ENCODE results near the gene AFG1L. TPM values are rescaled to one million over a fixed set of nuclear protein-coding genes. Genes with fewer than 3 reads are reported as not detected.

AFG1L gene
- total RNA-seq, result 3.3 and 5.5 TPM in 2 replicates

GRCh38 chr6:108294727-108295625 lies at the start of gene AFG1L:
TSS of gene AFG1L (plus strand) at chr6:108295054. CDS start at chr6:108295080, 26 bp downstream.

GRCh38 chr6:108260809-108261569 lies 33.9 kb upstream of the AFG1L start, which contains the start of gene SNX3:
TSS of gene SNX3 (minus strand) at chr6:108261040. CDS start at chr6:108260921, 119 bp downstream.

GRCh38 chr6:108560463-108561308 lies 265.8 kb downstream of the AFG1L start, which contains the start of gene FOXO3:
TSS of gene FOXO3 (plus strand) at chr6:108560917. CDS start at chr6:108561209, 292 bp downstream.

Other genes starting within 250 kb of the AFG1L start
- gene OSTM1, start 220.3 kb upstream of the AFG1L start, total RNA-seq, result 40.7 and 56.1 TPM in 2 replicates
- not detected in 2 replicates for gene NR2E1, start 129.0 kb upstream of the AFG1L start, total RNA-seq
- 237 and 252 TPM in 2 replicates for gene SNX3, start 34.0 kb upstream of the AFG1L start, total RNA-seq